Stimulated activated naive B cell treated with anti-CD40 and anti-IgM and Interleukin-4, amounts not matched to agents 10 μg/mL and 1 μg/mL and 100 μg/mL, for 72 hours (primary cell): ENCODE results near the gene PKD1L1.

ENCODE experiments used
- ATAC-seq, 2 donors: fragments of 150-1000 bp; cut with Tn5 transposase; replicated peaks; 2 replicates each; pipeline ENCODE4 v1.10.0; 2021; ENCODE audit warnings: moderate library complexity in 1 of 2
- DNase-seq: peaks from one replicate; pipeline ENCODE4 v3.0.0; 2021
- H3K27ac Mint-ChIP-seq: one replicate; pipeline ENCODE4 v1.8.0; 2022; ENCODE audit warnings: mild to moderate bottlenecking, mixed read lengths
- H3K27me3 Mint-ChIP-seq, 2 donors: one replicate each; pipeline ENCODE4 v1.8.0; 2022; ENCODE audit warnings: mixed read lengths in 2 of 2
- H3K36me3 Mint-ChIP-seq, 2 donors: one replicate each; pipeline ENCODE4 v1.8.0; 2022; ENCODE audit warnings: mixed read lengths in 2 of 2, mild to moderate bottlenecking in 1 of 2
- H3K4me1 Mint-ChIP-seq, 2 donors: one replicate each; pipeline ENCODE4 v1.8.0; 2022; ENCODE audit warnings: mixed read lengths in 2 of 2, mild to moderate bottlenecking in 1 of 2
- H3K4me3 Mint-ChIP-seq, 2 donors: one replicate each; pipeline ENCODE4 v1.8.0; 2022; ENCODE audit warnings: mild to moderate bottlenecking in 2 of 2, mixed read lengths in 2 of 2, moderate library complexity in 1 of 2
- H3K9me3 Mint-ChIP-seq, 2 donors: one replicate each; pipeline ENCODE4 v1.8.0; 2022; ENCODE audit warnings: mixed read lengths in 2 of 2, mild to moderate bottlenecking in 1 of 2

Gene PKD1L1

GRCh38 chr7:47875406-47875805, 72.9 kb downstream of the PKD1L1 start:
- Mint-ChIP-seq H3K27ac (no peak overlapping the region), H3K27me3 (peaks cover 0 to 4% of the 10 kb centered on the region in 2 donors)
- ATAC-seq: no peak

GRCh38 chr7:47873762-47874161, 74.5 kb downstream of the PKD1L1 start:
- peaks cover 0 to 4% of the 10 kb centered on the region in 2 donors for H3K27me3 Mint-ChIP-seq
- H3K27ac Mint-ChIP-seq: no peak overlapping the region
- ATAC-seq: peak in 1 of 2 donors; percentile 29
- H3K36me3 Mint-ChIP-seq: no peaks in the 10 kb centered on the region
- H3K4me3 Mint-ChIP-seq: no peak overlapping the region
- no peaks in the 10 kb centered on the region for H3K9me3 Mint-ChIP-seq
- H3K4me1 Mint-ChIP-seq: peaks cover 6 to 11% of the 10 kb centered on the region in 2 donors
- DNase-seq: no peak

More at GRCh38 chr7:47875406-47875805, 72.9 kb downstream of the PKD1L1 start:
- DNase-seq: no peak
- no peaks in the 10 kb centered on the region for H3K9me3 Mint-ChIP-seq
- H3K4me1 Mint-ChIP-seq: peaks cover 2 to 4% of the 10 kb centered on the region in 2 donors
- no peaks in the 10 kb centered on the region for H3K36me3 Mint-ChIP-seq
- no peak overlapping the region for H3K4me3 Mint-ChIP-seq

GRCh38 chr7:47867286-47867685, 81.0 kb downstream of the PKD1L1 start:
- Mint-ChIP-seq H3K36me3 (peaks cover 0 to 1% of the 10 kb centered on the region in 2 donors), H3K4me3 (no peak overlapping the region), H3K9me3 (no peaks in the 10 kb centered on the region), H3K27ac (no peak overlapping the region), H3K4me1 (peaks cover 6 to 11% of the 10 kb centered on the region in 2 donors), H3K27me3 (no peaks in the 10 kb centered on the region)
- ATAC-seq (no peak), DNase-seq (no peak)

- peaks cover 0 to 3% of the 10 kb centered on the region in 2 donors for H3K27me3 Mint-ChIP-seq
- peaks cover 0 to 1% of the 10 kb centered on the region in 2 donors for H3K36me3 Mint-ChIP-seq
- no peak overlapping the region for H3K4me3 Mint-ChIP-seq
- ATAC-seq (no peak), DNase-seq (no peak)
- no peak overlapping the region for H3K27ac Mint-ChIP-seq
- H3K9me3 Mint-ChIP-seq: no peaks in the 10 kb centered on the region
- H3K4me1 Mint-ChIP-seq: peaks cover 6 to 11% of the 10 kb centered on the region in 2 donors
Measured at GRCh38 chr7:47866120-47866519, 82.1 kb downstream of the PKD1L1 start.

GRCh38 chr7:47852330-47853245, 95.7 kb downstream of the PKD1L1 start:
- Mint-ChIP-seq H3K27ac (peak overlapping the region; percentile 82), H3K9me3 (no peaks in the 10 kb centered on the region), H3K4me3 (no peak overlapping the region), H3K36me3 (no peaks in the 10 kb centered on the region), H3K27me3 (no peaks in the 10 kb centered on the region), H3K4me1 (peaks cover 7 to 22% of the 10 kb centered on the region in 2 donors)
- no peak for DNase-seq
- peak; percentile 85 to 87 for ATAC-seq

GRCh38 chr7:47847207-47847606, 101.1 kb downstream of the PKD1L1 start:
- DNase-seq: no peak
- H3K4me3 Mint-ChIP-seq: no peak overlapping the region
- no peaks in the 10 kb centered on the region for H3K9me3 Mint-ChIP-seq
- peaks cover 0 to 5% of the 10 kb centered on the region in 2 donors for H3K4me1 Mint-ChIP-seq
- H3K27ac Mint-ChIP-seq: no peak overlapping the region
- peaks cover 5 to 7% of the 10 kb centered on the region in 2 donors for H3K27me3 Mint-ChIP-seq
- ATAC-seq: no peak
- no peaks in the 10 kb centered on the region for H3K36me3 Mint-ChIP-seq

- peaks cover 6 to 7% of the 10 kb centered on the region in 2 donors for H3K27me3 Mint-ChIP-seq
- no peaks in the 10 kb centered on the region for H3K4me1 Mint-ChIP-seq
- H3K36me3 Mint-ChIP-seq: no peaks in the 10 kb centered on the region
- DNase-seq (no peak), ATAC-seq (no peak)
- no peak overlapping the region for H3K4me3 Mint-ChIP-seq
- H3K9me3 Mint-ChIP-seq: no peaks in the 10 kb centered on the region
- no peak overlapping the region for H3K27ac Mint-ChIP-seq
Measured at GRCh38 chr7:47846138-47846836, 102.0 kb downstream of the PKD1L1 start.

GRCh38 chr7:47844311-47844710, 104.0 kb downstream of the PKD1L1 start:
- H3K27me3 Mint-ChIP-seq: peaks cover 6 to 7% of the 10 kb centered on the region in 2 donors
- no peak for ATAC-seq
- H3K4me3 Mint-ChIP-seq: no peak overlapping the region
- H3K9me3 Mint-ChIP-seq: no peaks in the 10 kb centered on the region
- H3K36me3 Mint-ChIP-seq: no peaks in the 10 kb centered on the region
- DNase-seq: no peak
- no peak overlapping the region for H3K27ac Mint-ChIP-seq
- H3K4me1 Mint-ChIP-seq: no peaks in the 10 kb centered on the region

- no peaks in the 10 kb centered on the region for H3K9me3 Mint-ChIP-seq
- no peaks in the 10 kb centered on the region for H3K36me3 Mint-ChIP-seq
- no peak for DNase-seq
- ATAC-seq: no peak
- no peaks in the 10 kb centered on the region for H3K4me1 Mint-ChIP-seq
- H3K27me3 Mint-ChIP-seq: peaks cover 6 to 7% of the 10 kb centered on the region in 2 donors
- no peak overlapping the region for H3K27ac Mint-ChIP-seq
- no peak overlapping the region for H3K4me3 Mint-ChIP-seq
Measured at GRCh38 chr7:47843291-47843690, 105.0 kb downstream of the PKD1L1 start.

GRCh38 chr7:47839381-47839780, 108.9 kb downstream of the PKD1L1 start:
- DNase-seq (no peak), ATAC-seq (no peak)
- Mint-ChIP-seq H3K9me3 (no peaks in the 10 kb centered on the region), H3K36me3 (no peaks in the 10 kb centered on the region), H3K4me1 (no peaks in the 10 kb centered on the region), H3K27ac (no peak overlapping the region), H3K4me3 (no peak overlapping the region), H3K27me3 (peaks cover 4 to 6% of the 10 kb centered on the region in 2 donors)

GRCh38 chr7:47837826-47838225, 110.4 kb downstream of the PKD1L1 start:
- Mint-ChIP-seq H3K27ac (no peak overlapping the region), H3K4me1 (peaks cover 11 to 14% of the 10 kb centered on the region in 2 donors), H3K27me3 (peaks cover 6 to 11% of the 10 kb centered on the region in 2 donors), H3K9me3 (no peaks in the 10 kb centered on the region), H3K36me3 (no peaks in the 10 kb centered on the region), H3K4me3 (no peak overlapping the region)
- DNase-seq (no peak), ATAC-seq (no peak)

GRCh38 chr7:47836503-47837202, 111.6 kb downstream of the PKD1L1 start:
- ATAC-seq (no peak), DNase-seq (no peak)
- Mint-ChIP-seq H3K4me3 (no peak overlapping the region), H3K4me1 (peaks cover 16 to 20% of the 10 kb centered on the region in 2 donors), H3K36me3 (no peaks in the 10 kb centered on the region), H3K27ac (no peak overlapping the region), H3K27me3 (peaks cover 6% of the 10 kb centered on the region in 2 donors), H3K9me3 (no peaks in the 10 kb centered on the region)

GRCh38 chr7:47836080-47836479, 112.2 kb downstream of the PKD1L1 start:
- Mint-ChIP-seq H3K27me3 (peaks cover 6% of the 10 kb centered on the region in 2 donors), H3K9me3 (no peaks in the 10 kb centered on the region), H3K36me3 (no peaks in the 10 kb centered on the region), H3K4me1 (peaks cover 18 to 20% of the 10 kb centered on the region in 2 donors), H3K4me3 (no peak overlapping the region), H3K27ac (no peak overlapping the region)
- DNase-seq (no peak), ATAC-seq (no peak)

- peak; percentile 43 for DNase-seq
- peak overlapping the region in 1 of 2 donors; percentile 5 for H3K4me3 Mint-ChIP-seq
- H3K4me1 Mint-ChIP-seq: peaks cover 18 to 20% of the 10 kb centered on the region in 2 donors
- peaks cover 6 to 7% of the 10 kb centered on the region in 2 donors for H3K27me3 Mint-ChIP-seq
- peak; percentile 82 to 88 for ATAC-seq
- peak overlapping the region; percentile 87 for H3K27ac Mint-ChIP-seq
- H3K9me3 Mint-ChIP-seq: no peaks in the 10 kb centered on the region
- no peaks in the 10 kb centered on the region for H3K36me3 Mint-ChIP-seq
Measured at GRCh38 chr7:47833211-47833610, 115.1 kb downstream of the PKD1L1 start.
